Occipital lobe (tissue), 2 donors: Measurements from ENCODE around the gene IRX2. TPM values are rescaled to one million over a fixed set of nuclear protein-coding genes. Genes with fewer than 3 reads are reported as not detected.

Source experiments
- DNase-seq: peaks from one replicate; lab custom pipeline; 2025; lab: John Stamatoyannopoulos, UW
- total RNA-seq: library from RNA; depleted of rRNA; stranded (reverse); fragments of >200 nt; gene quantifications from one replicate; pipeline ENCODE4 v1.2.3, GENCODE V29; 2014

Gene IRX2
- total RNA-seq, 1 donor from 2014 or later, result not detected

DNA sequence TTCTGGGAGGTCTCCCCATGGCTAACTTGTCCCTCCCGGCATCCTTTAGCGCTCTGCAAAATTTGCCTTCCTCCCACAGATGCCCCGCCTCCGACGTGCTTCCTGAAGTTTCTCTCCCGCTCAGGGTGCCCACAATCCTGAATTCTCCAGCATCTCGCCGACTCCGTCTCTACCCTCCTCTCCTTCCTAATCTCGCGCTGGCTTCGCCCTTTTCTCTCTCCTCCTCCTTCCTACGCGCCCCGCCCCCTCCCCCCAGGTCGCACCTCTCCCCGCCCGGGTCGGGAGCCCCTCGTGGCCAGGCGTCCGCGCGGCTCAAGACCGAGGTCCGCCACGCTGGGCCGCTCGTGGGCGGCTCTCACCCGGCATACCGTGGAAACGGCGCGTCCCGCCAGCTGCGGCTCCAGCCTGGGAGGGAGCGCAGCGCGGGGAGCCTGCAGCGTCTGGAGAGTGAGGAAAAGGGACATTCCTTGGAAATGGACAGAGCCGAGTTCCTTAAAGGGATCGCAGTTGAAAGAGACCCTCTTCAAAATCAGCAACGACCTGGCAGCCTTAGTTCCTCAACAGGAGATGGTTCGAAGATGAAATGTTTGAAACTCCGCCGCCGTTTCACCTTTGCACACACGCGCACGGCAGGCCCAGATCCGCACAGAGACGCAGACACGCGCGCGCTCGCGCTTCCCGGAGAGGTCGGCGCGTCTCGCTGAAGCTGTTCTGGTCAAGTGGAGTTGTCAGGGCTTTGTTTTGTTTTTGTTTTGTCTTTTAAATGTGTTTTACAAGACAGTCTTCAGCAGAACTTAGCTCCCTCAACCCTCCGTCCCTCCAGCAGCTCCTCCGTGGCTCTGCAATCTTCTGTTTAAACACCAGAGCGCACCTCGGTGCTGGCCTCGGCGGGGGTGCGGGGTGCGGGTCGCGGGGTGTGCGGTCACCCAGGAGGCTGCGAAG, 5.0 kb upstream of the IRX2 start:
- no peak for DNase-seq

DNA sequence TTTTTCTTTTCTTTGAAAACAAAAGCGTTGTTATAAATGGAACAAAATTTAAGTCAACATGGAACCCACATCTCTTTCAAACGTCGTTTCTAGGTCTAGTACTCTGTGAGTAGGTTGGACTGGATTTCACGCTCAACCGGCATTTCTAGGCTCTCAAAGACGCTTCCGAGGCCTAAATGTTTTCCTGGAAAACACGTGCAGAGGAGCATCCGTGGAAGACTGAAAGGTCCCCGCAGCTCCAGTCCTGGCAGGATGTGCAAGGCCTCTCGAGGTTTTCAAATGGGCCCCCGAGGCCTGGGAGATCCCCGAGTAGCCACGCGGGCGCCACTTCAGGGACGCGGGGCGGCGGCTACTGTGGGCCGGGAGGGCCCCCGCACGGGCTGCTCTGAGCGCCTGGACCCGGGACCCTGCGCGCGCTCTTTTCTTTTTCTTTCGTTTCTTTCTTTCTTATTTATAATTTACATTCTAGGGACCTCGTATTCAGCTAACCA, 4.2 kb upstream of the IRX2 start:
- DNase-seq, result no peak

DNA sequence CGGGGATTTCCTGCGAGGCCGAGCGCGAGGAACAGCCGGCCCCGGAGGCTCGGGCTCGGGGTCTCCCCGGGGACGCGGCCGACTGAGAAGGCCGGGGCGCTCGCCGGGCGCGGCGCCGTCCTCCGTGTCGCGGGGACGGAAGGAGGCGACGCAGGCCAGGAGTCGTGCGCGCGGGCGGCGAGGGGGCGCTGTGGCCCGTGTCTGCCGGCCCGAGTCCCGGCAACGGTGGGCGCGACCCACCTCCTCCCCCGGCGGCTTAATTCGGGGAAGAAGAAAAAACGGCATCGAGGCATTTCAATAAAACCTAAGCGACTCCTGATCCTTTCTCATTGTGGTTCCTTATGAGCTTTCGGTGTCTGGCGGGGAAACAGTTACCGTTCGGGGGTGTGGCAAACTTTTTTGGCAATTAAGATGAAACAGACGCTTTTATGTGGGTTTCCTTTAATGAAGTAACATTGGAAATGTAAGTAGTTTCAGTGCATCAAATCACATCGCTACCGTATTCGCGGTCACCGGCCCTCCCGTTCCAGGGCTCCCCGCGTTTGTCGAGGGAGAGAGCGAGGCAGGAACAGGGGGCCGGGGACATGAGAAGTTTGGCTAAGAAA, 3.7 kb upstream of the IRX2 start:
- DNase-seq, result no peak

DNA sequence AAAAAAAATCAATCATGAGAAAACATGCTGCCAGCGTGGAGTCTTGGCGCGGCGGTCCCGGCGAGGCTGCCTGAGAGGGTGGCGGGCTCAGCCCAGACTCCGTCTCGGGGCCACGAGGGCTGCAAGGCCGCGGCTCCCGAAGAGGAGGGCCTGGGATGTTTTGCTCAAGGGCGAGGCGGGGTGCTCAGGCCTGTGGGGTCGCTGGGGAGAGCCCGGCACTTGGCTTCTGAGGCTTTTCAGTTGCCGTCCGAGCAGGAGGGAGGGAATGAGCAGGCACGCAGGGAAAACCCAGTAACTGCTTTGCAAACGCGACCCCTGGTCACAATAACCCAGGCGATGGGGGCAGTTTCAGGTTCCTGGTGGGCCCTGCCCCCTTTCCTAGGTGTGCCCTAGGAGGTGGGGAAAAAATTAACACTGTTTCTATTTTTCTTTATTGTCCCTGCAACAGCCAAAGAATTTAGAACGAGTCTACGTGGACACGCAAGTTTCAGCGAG, 3.2 kb upstream of the IRX2 start:
- no peak for DNase-seq

DNA sequence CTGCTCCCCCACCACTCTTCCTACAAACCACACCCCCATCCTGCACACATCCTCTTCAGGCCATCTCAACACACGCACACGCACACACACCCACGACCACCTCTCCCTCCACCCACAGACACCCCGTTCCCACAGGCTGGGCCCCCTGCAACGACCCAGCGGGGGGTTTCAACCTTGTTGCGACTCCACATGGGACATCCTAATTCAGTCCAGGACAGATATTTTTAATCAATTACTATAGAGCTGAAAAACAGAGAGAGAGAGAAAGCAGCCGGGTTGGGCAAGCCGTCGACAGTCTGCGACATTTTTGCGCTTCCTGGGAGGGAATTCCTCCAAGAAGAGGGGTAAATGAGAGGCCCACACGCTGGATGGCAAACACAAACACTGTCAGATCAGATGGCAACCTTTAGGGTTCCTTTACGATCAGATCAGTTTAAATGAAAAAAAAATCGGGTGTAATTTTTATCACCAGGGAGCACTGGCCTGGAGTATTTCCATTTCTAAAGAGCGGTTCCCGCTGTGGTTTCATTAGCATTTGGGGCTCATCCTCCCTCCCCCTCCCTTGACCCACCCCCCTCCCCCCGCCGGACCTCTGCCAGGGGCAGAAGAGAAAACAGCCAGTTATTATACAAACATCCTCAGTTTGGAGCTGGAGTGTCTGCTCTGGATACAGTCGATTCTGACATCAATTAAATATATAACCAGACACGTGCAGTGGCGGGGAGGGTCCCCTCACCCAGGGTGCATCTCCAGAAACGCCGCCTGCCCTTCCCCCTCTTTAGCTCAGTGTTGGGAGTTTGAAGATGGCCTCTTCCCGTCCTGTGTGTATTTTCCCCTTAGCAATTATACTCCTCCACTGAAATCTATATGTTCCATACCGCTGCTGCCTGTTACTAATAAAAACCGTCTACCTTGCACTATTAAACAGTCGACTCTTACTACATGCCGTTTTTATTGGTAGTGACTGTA, 2.3 kb upstream of the IRX2 start:
- DNase-seq, result no peak

DNA sequence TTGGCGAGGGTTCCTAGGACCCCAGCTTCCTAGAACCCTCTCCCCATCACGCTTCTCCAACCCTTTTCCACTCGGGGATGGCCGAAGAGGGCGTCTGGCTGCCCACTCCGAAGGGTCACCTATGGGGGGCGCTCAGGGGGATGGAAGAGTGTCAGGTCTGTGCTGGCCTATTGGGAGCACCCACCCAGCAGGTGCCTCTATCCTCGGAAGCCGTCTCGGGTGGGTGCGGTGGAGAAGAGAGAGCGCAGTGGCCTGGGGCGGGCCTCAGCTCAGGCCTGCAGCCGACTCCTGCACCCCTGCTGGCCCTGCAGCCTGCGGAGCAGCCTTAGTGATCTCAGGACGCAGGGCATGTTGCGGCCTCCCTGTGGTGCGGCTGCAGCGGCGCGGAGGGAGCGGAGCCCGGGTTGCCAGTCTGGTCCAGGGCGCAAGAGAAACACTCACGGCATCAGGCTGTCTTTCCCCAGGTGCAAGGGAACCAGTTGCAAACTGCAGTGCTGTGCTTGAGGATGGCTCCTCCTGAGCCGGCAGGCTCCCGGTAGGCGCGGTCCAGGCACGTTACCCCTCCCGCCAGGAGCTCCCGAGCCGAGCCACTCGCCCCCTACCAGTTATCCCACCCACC, 1.5 kb upstream of the IRX2 start:
- DNase-seq, result no peak

DNA sequence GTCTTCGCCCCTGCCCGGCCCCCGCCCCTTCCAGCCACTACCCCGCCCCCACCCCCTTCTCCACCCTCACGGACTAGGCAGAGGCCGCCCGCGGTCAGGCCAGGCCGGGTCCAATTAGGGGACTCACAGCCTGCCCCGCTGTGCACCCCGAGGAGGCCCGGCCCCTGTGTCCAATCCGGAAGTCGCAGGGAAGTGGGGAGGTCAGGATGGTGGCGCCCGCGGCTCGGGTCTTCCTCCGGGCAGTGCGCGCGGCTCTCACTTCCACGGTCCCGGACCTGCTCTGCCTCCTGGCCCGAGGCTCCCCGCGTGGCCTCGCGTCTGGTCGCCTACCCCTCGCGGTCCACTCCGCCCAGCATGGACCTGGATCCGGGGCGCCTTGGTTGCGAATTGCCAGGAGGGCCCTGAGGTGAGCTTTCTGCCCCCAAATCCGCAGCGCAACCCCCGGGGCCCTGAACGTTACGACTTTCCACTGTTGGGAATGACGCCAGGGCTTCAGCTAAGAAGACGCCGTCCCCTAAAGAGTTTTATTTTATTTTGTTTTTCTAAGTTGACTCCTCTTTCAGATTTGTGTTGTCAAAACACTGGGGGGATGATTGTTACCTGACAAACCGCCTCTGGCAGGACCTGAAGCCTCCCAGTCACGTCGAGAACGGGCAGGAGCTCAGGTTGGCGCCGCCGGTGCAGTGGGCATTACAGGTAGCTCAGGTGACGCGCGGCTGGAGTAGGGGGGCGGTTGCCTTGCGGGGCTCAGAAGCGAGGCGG, 763 bp upstream of the IRX2 start:
- no peak for DNase-seq

DNA sequence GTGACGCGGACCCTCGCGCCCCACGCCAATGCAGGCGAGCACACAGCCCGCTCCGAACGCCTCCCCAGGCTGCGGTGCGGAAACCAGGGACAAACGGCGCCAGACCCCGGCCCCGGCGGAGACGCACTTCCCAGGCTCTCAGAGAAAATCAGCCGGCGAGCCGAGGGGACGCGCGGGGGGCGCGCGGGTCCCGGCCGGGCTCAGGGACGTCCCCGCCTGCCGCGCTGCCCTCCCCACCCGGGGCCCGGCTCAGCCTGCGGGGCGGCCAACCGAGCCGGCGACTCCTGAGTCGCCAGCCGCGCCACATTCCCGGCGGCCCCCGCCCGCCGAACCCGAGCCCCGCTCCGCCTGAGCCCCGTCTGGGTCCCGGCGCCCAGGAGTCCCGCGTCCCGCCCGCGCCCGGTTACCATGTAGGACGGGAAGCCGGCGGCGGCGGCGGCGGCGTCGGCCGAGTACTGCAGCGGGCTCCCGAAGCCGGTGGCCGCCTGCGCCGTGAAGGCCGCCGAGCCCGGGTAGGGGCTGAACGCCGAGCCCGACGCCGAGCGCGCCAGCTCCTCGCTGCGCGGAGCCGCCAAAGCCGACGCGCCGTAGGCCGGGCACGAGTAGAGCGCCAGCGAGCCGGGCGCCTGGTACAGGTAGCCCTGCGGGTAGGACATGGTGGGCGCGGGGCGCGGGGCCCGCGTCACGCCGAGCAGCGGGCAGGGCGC, 566 bp downstream of the IRX2 start:
- no peak for DNase-seq

DNA sequence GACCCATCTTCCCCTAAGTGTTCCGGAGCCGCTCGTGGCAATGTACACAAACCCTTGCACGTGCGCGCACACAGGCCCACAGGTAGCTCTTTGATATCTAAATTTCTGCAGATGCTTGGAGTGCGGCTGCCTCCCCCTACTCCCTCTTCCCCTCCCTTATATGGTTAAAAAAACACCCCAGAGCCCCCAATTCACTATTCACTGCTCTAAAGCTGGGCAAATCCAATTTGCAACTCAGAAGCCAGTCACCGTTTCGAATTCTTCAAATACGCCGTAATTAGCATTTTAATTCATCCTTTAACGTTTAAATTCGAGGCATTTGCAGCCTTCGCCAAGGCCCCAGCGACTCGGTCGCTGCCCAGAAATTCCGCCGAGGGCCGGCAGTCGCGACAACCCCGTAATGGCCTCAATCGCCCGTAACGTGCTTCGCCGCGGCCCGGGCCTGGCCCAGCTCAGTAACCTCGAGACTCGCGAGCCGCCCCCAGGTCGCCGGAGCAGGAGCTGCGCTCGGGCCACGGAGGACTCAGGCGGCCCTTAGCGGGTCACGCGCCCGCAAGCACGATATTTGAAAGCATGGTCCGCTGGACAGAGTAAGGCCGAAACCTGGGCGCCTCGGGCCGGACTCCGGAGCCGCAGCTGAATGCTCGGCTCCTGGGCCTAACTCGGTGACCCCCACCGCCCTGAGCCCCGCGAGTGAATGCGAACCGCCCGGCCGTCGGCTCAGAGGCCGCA, 1.3 kb downstream of the IRX2 start:
- no peak for DNase-seq

DNA sequence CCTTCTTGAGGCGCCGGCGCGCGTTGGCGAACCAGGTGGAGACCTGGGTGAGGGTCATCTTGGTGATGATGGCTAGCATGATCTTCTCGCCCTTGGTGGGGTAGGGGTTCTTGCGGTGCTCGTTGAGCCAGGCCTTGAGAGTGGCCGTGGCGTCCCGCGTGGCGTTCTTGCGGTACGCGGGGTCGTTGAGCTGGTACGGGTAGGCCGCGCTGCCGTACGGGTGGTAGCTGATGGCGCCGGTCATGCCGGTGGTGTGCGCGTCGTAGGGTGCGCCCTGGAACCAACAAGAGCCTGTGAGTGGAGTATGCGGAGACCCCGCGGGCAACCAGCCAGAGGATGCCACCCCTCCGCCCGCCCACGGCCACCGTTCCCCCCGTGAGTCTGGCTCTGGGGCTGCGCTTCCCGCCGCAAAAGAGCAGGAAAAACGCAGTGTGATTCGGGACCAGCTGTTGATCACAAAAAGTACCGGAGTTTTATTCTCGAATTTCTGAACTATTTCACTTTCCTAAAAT, 1.9 kb downstream of the IRX2 start:
- no peak for DNase-seq

DNA sequence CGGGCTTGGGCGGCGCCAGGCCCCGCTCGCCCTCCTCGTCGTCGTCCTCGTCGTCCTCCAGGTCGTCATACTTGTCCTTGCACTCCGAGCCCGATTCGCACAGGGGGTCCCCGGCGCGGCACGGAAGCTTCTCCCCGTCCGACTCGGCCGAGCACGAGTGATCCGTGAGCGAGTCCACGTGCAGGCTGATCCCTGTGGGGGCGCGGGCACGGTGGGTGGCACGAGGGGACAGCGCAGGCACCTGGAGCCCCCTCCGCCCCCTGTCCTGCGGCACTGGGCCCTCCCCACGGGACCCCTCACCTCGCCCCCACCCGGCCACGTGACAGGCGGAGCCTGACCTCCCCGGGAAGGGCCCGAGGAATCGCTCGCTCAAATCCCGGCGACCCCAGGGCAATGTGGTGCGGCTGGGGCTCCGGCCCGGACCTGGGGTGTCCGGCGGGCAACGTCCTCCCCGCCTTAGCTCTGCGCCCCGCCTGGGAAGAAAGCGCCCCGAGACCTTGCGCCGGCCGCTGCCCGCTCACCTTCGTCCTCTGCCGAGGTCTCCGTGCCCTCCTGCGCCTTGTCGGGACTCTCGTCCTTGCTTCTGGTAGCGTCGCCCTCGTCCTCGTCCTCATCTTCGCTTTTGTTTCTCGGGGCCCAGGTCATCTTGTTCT, 2.5 kb downstream of the IRX2 start:
- DNase-seq, result no peak

DNA sequence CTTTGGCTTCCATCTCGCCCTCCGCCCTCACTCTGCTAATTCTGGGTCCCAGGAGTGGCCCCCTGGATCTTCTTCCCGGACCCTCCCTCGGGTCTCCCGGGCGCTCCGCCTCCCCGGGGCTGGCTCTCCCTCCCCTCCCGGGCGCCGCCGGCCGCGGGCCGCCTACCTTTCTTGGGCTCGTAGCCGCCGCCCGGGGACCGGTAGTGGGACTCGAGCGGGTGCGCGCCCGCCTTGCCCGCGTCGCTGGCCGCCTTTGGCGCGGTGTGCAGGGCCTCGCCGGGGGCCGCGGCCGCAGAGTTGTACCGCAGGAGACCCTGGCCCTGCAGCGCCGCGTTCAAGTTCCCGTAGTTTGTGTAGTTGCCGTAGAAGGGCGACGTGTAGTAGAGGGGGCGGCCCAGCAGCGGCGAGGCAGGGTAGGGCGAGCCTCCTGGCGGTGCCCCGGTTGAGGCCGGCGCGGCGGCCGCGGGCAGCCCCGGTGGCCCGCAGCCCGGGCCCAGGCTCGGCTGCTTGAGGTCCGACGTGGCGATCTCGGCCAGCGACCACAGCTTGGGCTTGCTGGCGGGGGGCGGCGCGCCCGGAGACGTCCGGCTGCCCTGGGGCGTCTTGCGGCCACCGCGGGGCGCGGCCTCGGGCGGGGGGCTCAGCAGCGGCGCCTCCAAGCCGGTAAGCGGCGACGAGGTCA, 3.2 kb downstream of the IRX2 start:
- no peak for DNase-seq

DNA sequence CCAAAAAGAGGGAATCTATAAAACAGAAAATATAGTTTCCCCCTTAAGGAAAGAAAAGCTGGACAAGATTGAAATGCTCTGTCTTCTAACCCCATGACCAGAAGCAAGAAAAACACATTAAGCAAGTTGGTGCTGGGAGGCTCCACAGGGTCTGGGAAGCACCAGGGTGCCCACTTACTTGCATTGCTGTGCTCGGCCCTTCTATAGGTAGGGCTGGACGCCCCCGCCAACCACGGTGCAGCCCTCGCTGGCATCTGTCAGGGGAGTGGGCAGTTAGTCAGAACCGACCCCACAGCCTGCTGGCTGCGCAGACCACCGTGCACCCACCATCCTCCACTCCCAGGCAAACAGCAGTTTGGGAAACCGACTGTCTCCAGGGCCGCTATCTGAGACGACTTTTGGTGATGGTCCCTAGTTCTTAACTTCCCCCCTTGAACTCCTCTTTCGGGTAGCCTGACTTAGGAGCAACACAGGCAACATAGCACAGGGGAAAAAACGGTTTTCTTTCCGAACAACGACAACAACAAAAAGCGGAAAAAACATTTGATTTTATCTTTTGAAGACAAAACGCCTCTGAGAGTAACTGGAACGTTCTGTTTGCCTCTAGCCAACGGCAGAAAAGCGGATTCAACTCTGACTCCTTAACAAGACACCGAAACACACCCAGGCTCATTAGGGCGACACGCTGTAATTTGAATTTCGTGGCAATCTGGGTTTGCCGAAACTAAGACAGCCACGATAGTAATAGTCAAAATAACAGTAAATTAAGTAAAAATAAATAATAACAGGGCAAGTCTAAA, 3.9 kb downstream of the IRX2 start:
- no peak for DNase-seq

DNA sequence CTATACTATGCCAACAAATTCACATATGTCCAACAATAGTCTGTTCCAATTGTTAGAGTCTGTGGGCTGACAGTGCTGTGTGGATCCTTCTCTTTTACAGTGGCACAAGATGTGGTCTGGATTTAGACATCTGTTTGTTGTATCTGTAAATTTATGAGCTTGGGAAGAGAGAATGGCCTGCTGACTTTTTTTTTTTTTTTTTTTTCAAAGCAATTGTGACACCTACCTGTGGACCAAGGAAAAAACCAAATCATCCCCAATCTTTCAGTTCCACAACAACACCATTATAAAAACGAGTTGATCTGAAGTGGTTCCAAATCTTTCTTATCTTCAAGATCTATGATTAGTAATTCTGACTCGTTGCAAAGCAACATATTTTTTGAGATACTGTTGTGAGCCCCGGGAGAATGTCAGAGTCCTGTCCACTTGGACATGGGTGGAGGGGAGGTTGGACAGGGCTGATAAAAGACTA, 4.9 kb downstream of the IRX2 start:
- no peak for DNase-seq

DNA sequence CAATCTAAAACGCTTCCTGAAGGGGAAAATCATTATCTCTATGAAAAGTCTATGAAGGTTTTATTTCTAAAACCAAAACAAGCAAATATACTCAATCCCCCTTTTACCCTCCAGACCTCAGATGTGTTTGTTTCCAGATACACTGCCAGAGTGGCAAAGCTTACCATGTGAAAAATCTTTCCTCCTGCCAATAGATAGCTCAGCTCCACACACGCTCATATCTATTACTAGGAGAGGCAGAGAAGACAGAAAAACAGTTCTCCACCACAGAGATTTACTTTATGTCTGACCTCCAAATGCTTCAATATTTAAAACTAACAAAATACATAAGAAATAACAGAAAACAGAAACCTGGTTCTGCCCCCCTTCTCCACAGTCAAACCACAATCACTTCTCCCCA, 7.0 kb downstream of the IRX2 start:
- DNase-seq, result no peak

DNA sequence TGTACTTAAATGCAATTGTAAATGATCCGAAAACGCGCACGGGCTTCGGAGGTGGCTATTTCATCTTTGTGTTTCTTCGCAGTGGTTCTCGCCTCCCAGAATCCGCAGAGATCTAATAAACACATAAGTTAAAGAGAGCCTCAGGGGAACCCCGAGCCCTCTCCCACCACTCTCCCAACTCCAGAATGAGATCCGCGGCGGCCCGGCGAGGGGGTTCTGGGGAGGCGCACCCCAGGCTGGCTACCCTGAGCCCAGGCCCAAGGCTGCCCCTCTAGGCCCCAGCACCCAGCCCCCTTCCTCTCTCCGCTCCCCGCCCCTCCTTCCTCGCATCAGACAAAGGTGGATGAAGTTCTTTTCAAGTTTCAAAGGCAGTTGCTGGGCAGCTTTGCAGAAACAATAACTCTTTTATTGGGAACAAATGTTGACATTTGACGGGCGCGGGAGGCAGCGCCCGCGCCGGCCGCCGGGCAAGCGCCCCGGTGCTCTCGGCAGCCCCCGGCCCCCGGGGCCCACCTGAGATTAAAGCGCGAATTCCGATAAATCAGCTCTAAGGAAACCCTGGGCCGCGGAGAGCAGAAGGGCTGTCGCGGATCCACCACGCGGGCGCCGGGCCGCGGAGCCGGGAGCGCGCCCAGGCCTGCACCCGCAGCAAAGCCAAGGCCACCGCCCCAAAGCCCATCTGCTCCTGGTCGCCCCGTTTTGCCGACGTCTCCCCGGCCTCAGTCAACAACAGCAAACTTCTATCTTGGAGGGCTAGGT, 8.4 kb downstream of the IRX2 start:
- DNase-seq, result no peak
